ENCODE data around the gene SYT8.

The SYT8 gene

DNA sequence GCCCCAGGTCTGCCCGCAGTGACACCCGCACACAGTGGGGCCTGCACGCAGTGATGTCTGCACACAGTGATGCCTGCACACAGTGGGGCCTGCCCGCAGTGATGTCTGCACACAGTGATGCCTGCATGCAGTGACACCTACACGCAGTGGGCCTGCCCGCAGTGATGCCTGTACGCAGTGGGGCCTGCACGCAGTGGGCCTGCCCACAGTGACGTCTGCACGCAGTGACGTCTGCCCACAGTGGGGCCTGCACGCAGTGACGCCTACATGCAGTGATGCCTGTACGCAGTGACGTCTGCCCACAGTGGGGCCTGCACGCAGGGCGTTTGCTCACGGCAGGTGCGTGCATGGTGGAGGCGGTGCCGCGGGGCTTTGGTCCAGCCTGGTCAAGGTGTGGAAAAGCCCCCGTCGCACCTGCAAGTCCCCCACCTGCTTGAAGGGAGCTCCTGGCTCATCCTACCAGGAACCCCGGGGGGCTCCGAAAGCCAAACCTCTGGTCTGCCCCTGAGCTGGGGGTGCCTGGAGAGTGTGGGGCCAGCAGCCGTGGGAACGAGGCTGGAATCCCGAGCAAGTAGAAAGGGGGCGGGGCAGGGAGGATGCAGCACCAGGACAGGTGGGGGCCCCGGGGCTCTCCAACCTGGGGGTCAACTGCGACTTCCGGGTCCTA, 8.9 kb upstream of the SYT8 start:
- no CpG with 5 or more reads among the region's 33 CpGs for WGBS (ENCODE audit: extremely low coverage, insufficient coverage, insufficient read length)
- Histone ChIP-seq H2AFZ (ENCODE audit: insufficient read depth, low read length, poor library complexity) (no peak overlapping the region), H3K27me3 (ENCODE audit: insufficient read depth, low read length) (no peaks in the 10 kb centered on the region), H2AK5ac (ENCODE audit: low read length) (no peak overlapping the region), H3K4me2 (ENCODE audit: low read length) (no peak overlapping the region), H4K8ac (ENCODE audit: low read depth, low read length) (no peak overlapping the region), H3K9ac (ENCODE audit: low read length) (no peak overlapping the region), H2BK12ac (ENCODE audit: low read length) (no peak overlapping the region), H3K79me2 (ENCODE audit: control insufficient read depth, insufficient read depth, low read length, poor library complexity) (no peaks in the 10 kb centered on the region), H3K18ac (ENCODE audit: low read length) (no peak overlapping the region), H2BK5ac (ENCODE audit: low read depth, low read length, poor library complexity) (no peak overlapping the region), H3K79me1 (ENCODE audit: low read length) (peaks cover 3% of the 10 kb centered on the region), H3K14ac (ENCODE audit: low read length) (no peak overlapping the region), H3K4ac (ENCODE audit: low read depth, low read length) (no peak overlapping the region), H3K27ac (ENCODE audit: low read depth, low read length) (no peak overlapping the region), H4K91ac (ENCODE audit: low read depth, low read length) (no peak overlapping the region), H3K4me1 (ENCODE audit: control insufficient read depth in 1 of 2, insufficient read depth in 2 of 2, low read length in 2 of 2) (peaks cover 10 to 16% of the 10 kb centered on the region in 2 experiments), H3K36me3 (ENCODE audit: control insufficient read depth in 1 of 2, insufficient read depth in 2 of 2, low read length in 2 of 2) (no peaks in the 10 kb centered on the region), H4K12ac (ENCODE audit: low read depth, low read length) (no peak overlapping the region), H3K9me3 (ENCODE audit: insufficient read depth, low read depth, low read length) (peaks cover 1% of the 10 kb centered on the region), H3K4me3 (ENCODE audit: low read depth, low read length) (no peak overlapping the region), H2BK120ac (ENCODE audit: insufficient read depth, low read length, poor library complexity) (no peak overlapping the region), H3K23ac (ENCODE audit: low read length) (no peak overlapping the region)
- DNase-seq: no peak

DNA sequence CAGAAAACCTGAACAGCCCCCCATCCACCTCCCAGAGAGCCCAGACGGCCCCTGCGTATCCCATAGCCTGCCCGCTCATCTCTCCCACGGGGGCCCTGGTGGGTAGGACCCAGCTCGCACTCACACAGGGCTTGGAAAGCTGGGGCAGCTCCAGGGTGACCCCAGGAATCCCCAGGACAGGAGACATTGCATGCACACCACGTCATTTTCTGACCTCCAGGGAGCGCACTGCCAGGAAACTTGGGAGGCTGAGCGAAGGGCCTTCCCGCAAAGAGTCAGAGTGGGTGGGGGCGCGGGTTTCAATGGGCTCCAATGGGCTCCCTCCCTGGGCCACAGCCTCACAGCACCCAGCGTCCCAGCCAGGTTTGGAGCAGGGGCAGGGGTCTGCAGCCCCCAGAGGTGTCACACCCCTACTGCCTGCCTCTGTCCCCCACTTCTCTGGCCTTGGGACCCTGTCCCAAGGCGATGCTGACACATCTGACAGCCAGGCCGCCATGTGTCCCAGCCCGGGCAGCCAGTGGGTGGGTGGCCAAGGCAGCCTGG, 8.2 kb upstream of the SYT8 start:
- no peak for DNase-seq
- H3K23ac ChIP-seq (ENCODE audit: low read length): no peak overlapping the region
- H2BK120ac ChIP-seq (ENCODE audit: insufficient read depth, low read length, poor library complexity): no peak overlapping the region
- no peaks in the 10 kb centered on the region for H3K27me3 ChIP-seq (ENCODE audit: insufficient read depth, low read length)
- H3K4me3 ChIP-seq (ENCODE audit: low read depth, low read length): no peak overlapping the region
- H3K4ac ChIP-seq (ENCODE audit: low read depth, low read length): no peak overlapping the region
- H2BK5ac ChIP-seq (ENCODE audit: low read depth, low read length, poor library complexity): no peak overlapping the region
- H3K4me1 ChIP-seq (ENCODE audit: control insufficient read depth in 1 of 2, insufficient read depth in 2 of 2, low read length in 2 of 2): peaks cover 12 to 22% of the 10 kb centered on the region in 2 experiments
- H3K79me1 ChIP-seq (ENCODE audit: low read length): peaks cover 7% of the 10 kb centered on the region
- no peaks in the 10 kb centered on the region for H3K9me3 ChIP-seq (ENCODE audit: insufficient read depth, low read depth, low read length)
- no peaks in the 10 kb centered on the region for H3K79me2 ChIP-seq (ENCODE audit: control insufficient read depth, insufficient read depth, low read length, poor library complexity)
- H3K36me3 ChIP-seq (ENCODE audit: control insufficient read depth in 1 of 2, insufficient read depth in 2 of 2, low read length in 2 of 2): no peaks in the 10 kb centered on the region
- H2AFZ ChIP-seq (ENCODE audit: insufficient read depth, low read length, poor library complexity): no peak overlapping the region
- H4K12ac ChIP-seq (ENCODE audit: low read depth, low read length): no peak overlapping the region
- no peak overlapping the region for H3K4me2 ChIP-seq (ENCODE audit: low read length)
- H4K91ac ChIP-seq (ENCODE audit: low read depth, low read length): no peak overlapping the region
- H2BK12ac ChIP-seq (ENCODE audit: low read length): no peak overlapping the region
- H4K8ac ChIP-seq (ENCODE audit: low read depth, low read length): no peak overlapping the region
- no peak overlapping the region for H3K18ac ChIP-seq (ENCODE audit: low read length)
- no CpG with 5 or more reads among the region's 15 CpGs for WGBS (ENCODE audit: extremely low coverage, insufficient coverage, insufficient read length)
- H3K27ac ChIP-seq (ENCODE audit: low read depth, low read length): no peak overlapping the region
- H2AK5ac ChIP-seq (ENCODE audit: low read length): no peak overlapping the region
- no peak overlapping the region for H3K14ac ChIP-seq (ENCODE audit: low read length)
- no peak overlapping the region for H3K9ac ChIP-seq (ENCODE audit: low read length)

DNA sequence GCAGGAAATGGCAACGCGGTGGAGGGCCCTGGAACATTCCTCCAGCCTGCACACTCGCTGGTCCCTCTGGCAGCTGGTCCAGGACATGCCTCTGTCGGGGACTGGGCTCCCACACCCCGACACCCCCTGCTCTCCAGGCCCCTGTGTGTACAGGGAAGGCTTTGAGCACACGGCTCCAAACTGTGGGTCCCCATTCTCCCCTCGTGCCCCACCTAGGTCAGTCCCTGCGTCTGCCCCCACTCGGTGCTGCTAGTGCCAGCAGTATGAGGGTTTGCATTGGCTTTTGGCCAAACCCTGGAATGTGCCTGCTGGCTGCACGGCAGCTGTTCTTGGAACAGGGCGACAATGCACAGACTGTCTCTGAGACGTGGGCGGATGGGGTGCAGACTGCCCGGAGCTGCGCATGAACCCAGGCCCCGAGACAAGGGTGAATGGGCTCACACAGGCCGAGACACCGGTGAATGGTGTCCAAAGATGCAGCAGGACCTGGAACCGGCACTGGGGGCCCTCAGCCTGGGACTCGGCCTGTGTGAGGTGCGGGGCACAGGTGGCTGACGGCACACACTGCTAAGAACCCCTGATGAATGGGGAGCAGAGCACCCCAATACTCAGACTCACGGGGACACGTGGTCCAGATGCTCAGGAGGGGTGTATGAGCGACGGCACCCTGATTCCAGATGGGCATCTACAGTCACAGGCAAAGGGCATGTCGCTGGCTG, 7.5 kb upstream of the SYT8 start:
- WGBS (ENCODE audit: extremely low coverage, insufficient coverage, insufficient read length): no CpG with 5 or more reads among the region's 27 CpGs
- Histone ChIP-seq H2BK12ac (ENCODE audit: low read length) (peak overlapping the region; percentile 20), H3K4me3 (ENCODE audit: low read depth, low read length) (no peak overlapping the region), H4K91ac (ENCODE audit: low read depth, low read length) (peak overlapping the region; percentile 51), H2AFZ (ENCODE audit: insufficient read depth, low read length, poor library complexity) (no peak overlapping the region), H3K4ac (ENCODE audit: low read depth, low read length) (no peak overlapping the region), H4K8ac (ENCODE audit: low read depth, low read length) (no peak overlapping the region), H3K4me1 (ENCODE audit: control insufficient read depth in 1 of 2, insufficient read depth in 2 of 2, low read length in 2 of 2) (peaks cover 12 to 27% of the 10 kb centered on the region in 2 experiments), H3K4me2 (ENCODE audit: low read length) (no peak overlapping the region), H3K27me3 (ENCODE audit: insufficient read depth, low read length) (no peaks in the 10 kb centered on the region), H3K14ac (ENCODE audit: low read length) (no peak overlapping the region), H3K36me3 (ENCODE audit: control insufficient read depth in 1 of 2, insufficient read depth in 2 of 2, low read length in 2 of 2) (no peaks in the 10 kb centered on the region), H2AK5ac (ENCODE audit: low read length) (no peak overlapping the region), H3K23ac (ENCODE audit: low read length) (no peak overlapping the region), H3K9me3 (ENCODE audit: insufficient read depth, low read depth, low read length) (no peaks in the 10 kb centered on the region), H3K27ac (ENCODE audit: low read depth, low read length) (no peak overlapping the region), H3K79me2 (ENCODE audit: control insufficient read depth, insufficient read depth, low read length, poor library complexity) (no peaks in the 10 kb centered on the region), H3K79me1 (ENCODE audit: low read length) (peaks cover 11% of the 10 kb centered on the region), H2BK5ac (ENCODE audit: low read depth, low read length, poor library complexity) (no peak overlapping the region), H4K12ac (ENCODE audit: low read depth, low read length) (no peak overlapping the region), H3K9ac (ENCODE audit: low read length) (no peak overlapping the region), H2BK120ac (ENCODE audit: insufficient read depth, low read length, poor library complexity) (no peak overlapping the region), H3K18ac (ENCODE audit: low read length) (no peak overlapping the region)
- no peak for DNase-seq

DNA sequence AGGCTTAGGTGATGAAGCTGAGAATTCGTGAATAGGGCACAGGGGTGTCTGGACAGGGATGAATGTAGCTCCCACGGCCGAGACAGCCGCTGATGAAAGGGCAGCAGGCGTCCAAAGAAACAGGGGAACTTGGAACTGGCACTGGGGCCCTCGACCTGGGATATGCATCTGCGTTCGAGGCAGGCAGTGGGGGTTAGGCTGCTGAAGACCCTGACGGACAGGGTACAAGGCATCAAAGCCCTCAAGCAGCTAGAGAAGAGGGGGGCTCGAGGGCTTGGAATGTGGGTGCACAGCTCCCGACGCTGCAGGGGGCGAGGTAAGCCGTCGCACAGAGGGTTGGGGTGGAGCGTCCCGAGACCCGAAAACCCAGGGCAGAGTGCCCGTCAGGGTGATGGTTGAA, 6.9 kb upstream of the SYT8 start:
- H3K9ac ChIP-seq (ENCODE audit: low read length): no peak overlapping the region
- H2AFZ ChIP-seq (ENCODE audit: insufficient read depth, low read length, poor library complexity): no peak overlapping the region
- H3K27me3 ChIP-seq (ENCODE audit: insufficient read depth, low read length): no peaks in the 10 kb centered on the region
- H2BK12ac ChIP-seq (ENCODE audit: low read length): peak overlapping the region; percentile 20
- H3K4ac ChIP-seq (ENCODE audit: low read depth, low read length): no peak overlapping the region
- no peaks in the 10 kb centered on the region for H3K36me3 ChIP-seq (ENCODE audit: control insufficient read depth in 1 of 2, insufficient read depth in 2 of 2, low read length in 2 of 2)
- no peak overlapping the region for H3K4me2 ChIP-seq (ENCODE audit: low read length)
- peaks cover 12 to 29% of the 10 kb centered on the region in 2 experiments for H3K4me1 ChIP-seq (ENCODE audit: control insufficient read depth in 1 of 2, insufficient read depth in 2 of 2, low read length in 2 of 2)
- no peak overlapping the region for H2AK5ac ChIP-seq (ENCODE audit: low read length)
- no peaks in the 10 kb centered on the region for H3K9me3 ChIP-seq (ENCODE audit: insufficient read depth, low read depth, low read length)
- no peak overlapping the region for H2BK5ac ChIP-seq (ENCODE audit: low read depth, low read length, poor library complexity)
- DNase-seq: no peak
- peak overlapping the region; percentile 3 for H4K91ac ChIP-seq (ENCODE audit: low read depth, low read length)
- no peaks in the 10 kb centered on the region for H3K79me2 ChIP-seq (ENCODE audit: control insufficient read depth, insufficient read depth, low read length, poor library complexity)
- no peak overlapping the region for H3K14ac ChIP-seq (ENCODE audit: low read length)
- no peak overlapping the region for H2BK120ac ChIP-seq (ENCODE audit: insufficient read depth, low read length, poor library complexity)
- no CpG with 5 or more reads among the region's 19 CpGs for WGBS (ENCODE audit: extremely low coverage, insufficient coverage, insufficient read length)
- H4K8ac ChIP-seq (ENCODE audit: low read depth, low read length): no peak overlapping the region
- H3K4me3 ChIP-seq (ENCODE audit: low read depth, low read length): no peak overlapping the region
- H3K79me1 ChIP-seq (ENCODE audit: low read length): peaks cover 12% of the 10 kb centered on the region
- no peak overlapping the region for H3K18ac ChIP-seq (ENCODE audit: low read length)
- no peak overlapping the region for H3K23ac ChIP-seq (ENCODE audit: low read length)
- H4K12ac ChIP-seq (ENCODE audit: low read depth, low read length): no peak overlapping the region
- no peak overlapping the region for H3K27ac ChIP-seq (ENCODE audit: low read depth, low read length)
